Neutrophil (primary cell): ENCODE results near the gene PRKN.

Experiments
- H3K27ac ChIP-seq: fragments of 200-600 bp; sonication (generic); 2 replicates; pipeline ENCODE4 v1.5.1; 2016; ENCODE audit warnings: mild to moderate bottlenecking, moderate library complexity
- H3K27me3 ChIP-seq: fragments of 200-600 bp; sonication (generic); 2 replicates; pipeline ENCODE4 v1.6.0; 2016; ENCODE audit warnings: mild to moderate bottlenecking
- H3K36me3 ChIP-seq: fragments of 200-600 bp; sonication (generic); 2 replicates; pipeline ENCODE4 v1.5.1; 2017
- H3K4me1 ChIP-seq, 2 experiments: fragments of 200-600 bp in 1 of 2; sonication (generic) in 1 of 2; 1 replicate in 1 of 2; 2 replicates in 1 of 2; pipeline versions ENCODE4 v1.5.1 to v1.6.1; 2013 to 2016; ENCODE audit warnings: low read depth in 1 of 2, low read length in 1 of 2, mild to moderate bottlenecking in 1 of 2, moderate library complexity in 1 of 2; ENCODE audit not compliant: control insufficient read depth in 1 of 2, insufficient read depth in 1 of 2
- H3K4me3 ChIP-seq, 2 experiments: fragments of 200-600 bp in 1 of 2; sonication (generic) in 1 of 2; 1 replicate in 1 of 2; 2 replicates in 1 of 2; pipeline ENCODE4 v1.5.1; 2013 to 2016; ENCODE audit warnings: low read depth in 1 of 2, low read length in 1 of 2, mild to moderate bottlenecking in 1 of 2, moderate library complexity in 1 of 2
- H3K9me3 ChIP-seq: fragments of 200-600 bp; sonication (generic); 2 replicates; pipeline ENCODE4 v1.5.1; 2016
- CTCF ChIP-seq: fragments of 200-600 bp; sonication (generic); IDR thresholded peaks from 2 replicates; pipeline ENCODE4 v1.5.1; 2016; ENCODE audit warnings: antibody characterized with exemption

Gene PRKN

GRCh38 chr6:161347988-161348627, 1379.5 kb downstream of the PRKN start:
- no peaks in the 10 kb centered on the region for H3K27me3 ChIP-seq
- H3K4me1 ChIP-seq = no peaks in the 10 kb centered on the region
- no peak overlapping the region for H3K4me3 ChIP-seq
- no peak overlapping the region for H3K27ac ChIP-seq
- H3K36me3 ChIP-seq = no peaks in the 10 kb centered on the region
- H3K9me3 ChIP-seq = no peaks in the 10 kb centered on the region
- no peak for TF ChIP-seq CTCF

DNA sequence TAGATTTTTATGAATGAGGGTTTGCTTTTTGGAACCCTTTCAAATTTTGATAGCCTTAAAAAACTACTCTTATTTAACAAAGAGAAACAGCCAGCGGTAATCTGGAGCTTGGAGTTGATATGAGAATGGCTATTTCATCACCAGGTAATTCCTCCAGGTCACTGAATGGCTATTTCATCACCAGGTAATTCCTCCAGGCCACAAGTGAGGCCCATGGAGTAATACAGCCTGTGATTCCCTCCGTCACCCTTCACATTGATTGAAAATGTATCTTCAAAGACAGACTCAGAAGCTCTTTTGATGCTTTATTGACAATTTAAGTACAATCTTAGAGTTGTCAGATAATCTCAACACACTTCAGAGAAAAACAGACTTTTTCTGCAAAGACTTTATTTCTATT, 1380.4 kb downstream of the PRKN start:
- Histone ChIP-seq H3K4me3 (no peak overlapping the region), H3K27me3 (no peaks in the 10 kb centered on the region), H3K9me3 (no peaks in the 10 kb centered on the region), H3K27ac (no peak overlapping the region), H3K4me1 (no peaks in the 10 kb centered on the region), H3K36me3 (no peaks in the 10 kb centered on the region)
- TF ChIP-seq CTCF = no peak

DNA sequence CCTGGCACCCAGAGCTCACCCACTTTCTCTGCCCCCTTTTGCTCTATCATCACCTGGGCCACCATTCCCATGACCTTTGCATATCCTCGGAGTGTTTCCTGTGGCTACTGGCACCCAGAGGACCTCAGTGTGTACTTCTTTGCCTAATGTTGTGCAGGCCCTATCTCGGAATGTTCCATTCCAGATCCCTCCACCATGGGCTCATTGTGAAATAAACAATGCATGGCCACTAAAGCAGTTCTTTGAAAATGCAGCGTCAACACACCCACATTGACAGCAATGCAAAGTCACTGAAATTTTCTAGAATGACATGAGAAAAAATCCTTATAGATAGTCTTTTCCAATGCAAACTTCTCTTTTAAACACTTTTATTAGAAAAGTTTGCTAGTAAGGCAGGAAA, 1380.8 kb downstream of the PRKN start:
- Histone ChIP-seq H3K27me3 (no peaks in the 10 kb centered on the region), H3K4me3 (no peak overlapping the region), H3K27ac (no peak overlapping the region), H3K9me3 (no peaks in the 10 kb centered on the region), H3K4me1 (no peaks in the 10 kb centered on the region), H3K36me3 (no peaks in the 10 kb centered on the region)
- no peak for TF ChIP-seq CTCF

- no peak for TF ChIP-seq CTCF
- H3K4me1 ChIP-seq = no peaks in the 10 kb centered on the region
These were observed 1382.9 kb downstream of the PRKN start for GRCh38 chr6:161344626-161345025.

DNA sequence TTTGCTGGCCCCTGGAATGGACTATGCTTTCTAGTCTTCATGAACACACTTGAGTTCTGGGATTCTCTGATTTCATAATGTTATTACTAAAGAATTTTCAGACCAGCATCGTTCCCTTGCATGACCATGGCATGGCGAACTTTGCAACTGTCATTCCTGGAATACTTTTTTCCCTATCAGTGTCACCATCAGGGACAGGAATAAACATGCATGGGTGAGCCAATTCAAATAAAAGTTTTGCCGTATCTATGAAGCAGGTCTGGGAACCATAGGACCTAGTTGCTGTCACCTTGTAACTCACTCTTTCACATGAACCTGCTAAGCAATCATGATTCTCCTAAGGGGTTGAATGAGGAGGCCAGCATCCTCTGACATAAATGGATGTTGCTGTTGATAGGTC, 1385.5 kb downstream of the PRKN start:
- Histone ChIP-seq H3K36me3 (no peaks in the 10 kb centered on the region), H3K27me3 (no peaks in the 10 kb centered on the region), H3K4me1 (no peaks in the 10 kb centered on the region), H3K27ac (no peak overlapping the region), H3K9me3 (no peaks in the 10 kb centered on the region), H3K4me3 (no peak overlapping the region)
- no peak for TF ChIP-seq CTCF

More at GRCh38 chr6:161344626-161345025, 1382.9 kb downstream of the PRKN start:
- Histone ChIP-seq H3K27ac (no peak overlapping the region), H3K4me3 (no peak overlapping the region), H3K27me3 (no peaks in the 10 kb centered on the region), H3K36me3 (no peaks in the 10 kb centered on the region), H3K9me3 (no peaks in the 10 kb centered on the region)
